ENCODE measurements around the gene DOK7.

DOK7 gene

GRCh38 chr4:3444351-3445110, 18.6 kb upstream of the DOK7 start:
- H3K36me3 ChIP-seq (ENCODE audit: insufficient read depth, low read length), result no peaks in the 10 kb centered on the region
- no peak overlapping the region for H3K4me2 ChIP-seq (ENCODE audit: insufficient read depth, low read length)
- TF ChIP-seq CTCF (IDR thresholded peaks at IDR 0.05; ENCODE audit: borderline replicate concordance, extremely low read depth, low read length, poor library complexity, severe bottlenecking) (no peak), EZH2 (IDR thresholded peaks at IDR 0.05; ENCODE audit: borderline replicate concordance, low read depth, low read length, severe bottlenecking) (no peak)
- DNase-seq, result no peak
- ATAC-seq (ENCODE audit: insufficient read depth, low read depth), result no peak
- no peak overlapping the region for H3K4me3 ChIP-seq (ENCODE audit: low read depth in 1 of 2, low read length in 2 of 2)
- no peak overlapping the region for H2AFZ ChIP-seq (ENCODE audit: low read depth, low read length)
- H4K20me1 ChIP-seq (ENCODE audit: insufficient read depth, low read length), result peaks cover 6% of the 10 kb centered on the region; the same call in 1 of the 2 replicates
- H3K27ac ChIP-seq (ENCODE audit: low read length), result no peak overlapping the region
- H3K9me3 ChIP-seq (ENCODE audit: insufficient read depth, low read length, severe bottlenecking), result no peaks in the 10 kb centered on the region
- H3K27me3 ChIP-seq (ENCODE audit: insufficient read depth, low read length, poor library complexity), result no peaks in the 10 kb centered on the region
- no peaks in the 10 kb centered on the region for H3K4me1 ChIP-seq (ENCODE audit: insufficient read depth, low read length)
- H3K79me2 ChIP-seq (ENCODE audit: insufficient read depth, low read length), result no peaks in the 10 kb centered on the region
- no peak overlapping the region for H3K9ac ChIP-seq (ENCODE audit: low read depth, low read length)

- no peak for ATAC-seq (ENCODE audit: insufficient read depth, low read depth)
- H3K27ac ChIP-seq (ENCODE audit: low read length), result no peak overlapping the region
- H3K4me1 ChIP-seq (ENCODE audit: insufficient read depth, low read length), result no peaks in the 10 kb centered on the region
- DNase-seq, result no peak
- H2AFZ ChIP-seq (ENCODE audit: low read depth, low read length), result no peak overlapping the region
- H3K27me3 ChIP-seq (ENCODE audit: insufficient read depth, low read length, poor library complexity), result no peaks in the 10 kb centered on the region
- H3K36me3 ChIP-seq (ENCODE audit: insufficient read depth, low read length), result no peaks in the 10 kb centered on the region
- H3K4me2 ChIP-seq (ENCODE audit: insufficient read depth, low read length), result no peak overlapping the region
- no peak overlapping the region for H3K4me3 ChIP-seq (ENCODE audit: low read depth in 1 of 2, low read length in 2 of 2)
- TF ChIP-seq EZH2 (IDR thresholded peaks at IDR 0.05; ENCODE audit: borderline replicate concordance, low read depth, low read length, severe bottlenecking) (no peak), CTCF (IDR thresholded peaks at IDR 0.05; ENCODE audit: borderline replicate concordance, extremely low read depth, low read length, poor library complexity, severe bottlenecking) (no peak)
- no peaks in the 10 kb centered on the region for H3K79me2 ChIP-seq (ENCODE audit: insufficient read depth, low read length)
- peaks cover 6% of the 10 kb centered on the region; the same call in 1 of the 2 replicates for H4K20me1 ChIP-seq (ENCODE audit: insufficient read depth, low read length)
- H3K9me3 ChIP-seq (ENCODE audit: insufficient read depth, low read length, severe bottlenecking), result no peaks in the 10 kb centered on the region
- no peak overlapping the region for H3K9ac ChIP-seq (ENCODE audit: low read depth, low read length)
These were observed 17.8 kb upstream of the DOK7 start for GRCh38 chr4:3445111-3445820.

- Histone ChIP-seq H2AFZ (ENCODE audit: low read depth, low read length) (no peak overlapping the region), H4K20me1 (ENCODE audit: insufficient read depth, low read length) (peaks cover 6% of the 10 kb centered on the region; the same call in 1 of the 2 replicates), H3K9ac (ENCODE audit: low read depth, low read length) (no peak overlapping the region), H3K4me2 (ENCODE audit: insufficient read depth, low read length) (no peak overlapping the region), H3K4me1 (ENCODE audit: insufficient read depth, low read length) (no peaks in the 10 kb centered on the region), H3K9me3 (ENCODE audit: insufficient read depth, low read length, severe bottlenecking) (no peaks in the 10 kb centered on the region), H3K27ac (ENCODE audit: low read length) (no peak overlapping the region), H3K4me3 (ENCODE audit: low read depth in 1 of 2, low read length in 2 of 2) (no peak overlapping the region), H3K79me2 (ENCODE audit: insufficient read depth, low read length) (no peaks in the 10 kb centered on the region), H3K36me3 (ENCODE audit: insufficient read depth, low read length) (no peaks in the 10 kb centered on the region), H3K27me3 (ENCODE audit: insufficient read depth, low read length, poor library complexity) (no peaks in the 10 kb centered on the region)
- DNase-seq, result no peak
- no peak for ATAC-seq (ENCODE audit: insufficient read depth, low read depth)
- TF ChIP-seq CTCF (IDR thresholded peaks at IDR 0.05; ENCODE audit: borderline replicate concordance, extremely low read depth, low read length, poor library complexity, severe bottlenecking) (no peak), EZH2 (IDR thresholded peaks at IDR 0.05; ENCODE audit: borderline replicate concordance, low read depth, low read length, severe bottlenecking) (no peak)
These were observed 17.1 kb upstream of the DOK7 start for GRCh38 chr4:3445829-3446545.
